KOPT-K1 (cell line): ENCODE data around the gene LCLAT1.

Source experiments
- H3K27ac ChIP-seq: fragments of 200-600 bp; sonication (generic); 2 replicates; pipeline ENCODE4 v1.5.1; 2016; ENCODE audit warnings: antibody characterized with exemption, mild to moderate bottlenecking, low read depth, low read length; ENCODE audit not compliant: poor library complexity, severe bottlenecking
- H3K36me3 ChIP-seq: fragments of 200-600 bp; sonication (generic); 2 replicates; pipeline ENCODE4 v1.5.1; 2017; ENCODE audit warnings: antibody characterized with exemption, mild to moderate bottlenecking, low read length, moderate library complexity; ENCODE audit not compliant: insufficient read depth
- H3K9me3 ChIP-seq: fragments of 200-600 bp; sonication (generic); 2 replicates; pipeline ENCODE4 v1.5.1; 2017; ENCODE audit warnings: antibody characterized with exemption, low read length, mild to moderate bottlenecking; ENCODE audit not compliant: insufficient read depth, poor library complexity, severe bottlenecking

LCLAT1 gene

GRCh38 chr2:30665761-30666265, 218.8 kb downstream of the LCLAT1 start:
- Histone ChIP-seq H3K9me3 (peaks cover 21% of the 10 kb centered on the region), H3K27ac (no peak overlapping the region), H3K36me3 (no peaks in the 10 kb centered on the region)

GRCh38 chr2:30666266-30666874, 219.3 kb downstream of the LCLAT1 start:
- H3K9me3 ChIP-seq = peaks cover 26% of the 10 kb centered on the region
- no peak overlapping the region for H3K27ac ChIP-seq
- no peaks in the 10 kb centered on the region for H3K36me3 ChIP-seq

GRCh38 chr2:30670453-30670852, 223.4 kb downstream of the LCLAT1 start:
- H3K9me3 ChIP-seq = peaks cover 26% of the 10 kb centered on the region
- H3K27ac ChIP-seq = no peak overlapping the region
- no peaks in the 10 kb centered on the region for H3K36me3 ChIP-seq

GRCh38 chr2:30673127-30673526, 226.1 kb downstream of the LCLAT1 start:
- Histone ChIP-seq H3K9me3 (peaks cover 26% of the 10 kb centered on the region), H3K36me3 (no peaks in the 10 kb centered on the region), H3K27ac (no peak overlapping the region)

- Histone ChIP-seq H3K36me3 (no peaks in the 10 kb centered on the region), H3K27ac (no peak overlapping the region), H3K9me3 (peaks cover 5% of the 10 kb centered on the region)
Measured at GRCh38 chr2:30675758-30676157, 228.7 kb downstream of the LCLAT1 start.

GRCh38 chr2:30677231-30677630, 230.2 kb downstream of the LCLAT1 start:
- H3K27ac ChIP-seq = no peak overlapping the region
- no peaks in the 10 kb centered on the region for H3K9me3 ChIP-seq
- H3K36me3 ChIP-seq = no peaks in the 10 kb centered on the region

- no peaks in the 10 kb centered on the region for H3K36me3 ChIP-seq
- H3K9me3 ChIP-seq = no peaks in the 10 kb centered on the region
- no peak overlapping the region for H3K27ac ChIP-seq
Measured at GRCh38 chr2:30677861-30678385, 230.9 kb downstream of the LCLAT1 start.

- Histone ChIP-seq H3K9me3 (no peaks in the 10 kb centered on the region), H3K36me3 (no peaks in the 10 kb centered on the region), H3K27ac (no peak overlapping the region)
Measured at GRCh38 chr2:30678410-30679137, 231.5 kb downstream of the LCLAT1 start.

GRCh38 chr2:30679426-30680088, 232.5 kb downstream of the LCLAT1 start:
- Histone ChIP-seq H3K27ac (no peak overlapping the region), H3K9me3 (no peaks in the 10 kb centered on the region), H3K36me3 (no peaks in the 10 kb centered on the region)

- H3K36me3 ChIP-seq = no peaks in the 10 kb centered on the region
- H3K9me3 ChIP-seq = no peaks in the 10 kb centered on the region
Measured at GRCh38 chr2:30680121-30680520, 233.1 kb downstream of the LCLAT1 start.

GRCh38 chr2:30681022-30681421, 234.0 kb downstream of the LCLAT1 start:
- no peak overlapping the region for H3K27ac ChIP-seq
- H3K9me3 ChIP-seq = no peaks in the 10 kb centered on the region
- no peaks in the 10 kb centered on the region for H3K36me3 ChIP-seq

More at GRCh38 chr2:30680121-30680520, 233.1 kb downstream of the LCLAT1 start:
- H3K27ac ChIP-seq = no peak overlapping the region

GRCh38 chr2:30683236-30683956, 236.3 kb downstream of the LCLAT1 start:
- no peaks in the 10 kb centered on the region for H3K36me3 ChIP-seq
- no peaks in the 10 kb centered on the region for H3K9me3 ChIP-seq
- H3K27ac ChIP-seq = no peak overlapping the region

- H3K27ac ChIP-seq = no peak overlapping the region
- H3K9me3 ChIP-seq = no peaks in the 10 kb centered on the region
Measured at GRCh38 chr2:30684026-30684425, 237.0 kb downstream of the LCLAT1 start.

GRCh38 chr2:30684516-30684915, 237.5 kb downstream of the LCLAT1 start:
- Histone ChIP-seq H3K9me3 (no peaks in the 10 kb centered on the region), H3K27ac (no peak overlapping the region), H3K36me3 (no peaks in the 10 kb centered on the region)

More at GRCh38 chr2:30684026-30684425, 237.0 kb downstream of the LCLAT1 start:
- no peaks in the 10 kb centered on the region for H3K36me3 ChIP-seq

GRCh38 chr2:30684996-30685395, 237.9 kb downstream of the LCLAT1 start:
- Histone ChIP-seq H3K36me3 (no peaks in the 10 kb centered on the region), H3K27ac (no peak overlapping the region)

More at GRCh38 chr2:30684996-30685395, 237.9 kb downstream of the LCLAT1 start:
- no peaks in the 10 kb centered on the region for H3K9me3 ChIP-seq
